Ishikawa (cell line): Measurements from ENCODE around the gene MACROD2.

Experiments
- CREB1 ChIP-seq: IDR thresholded peaks from 2 replicates; pipeline ENCODE4 v1.6.1; 2012; ENCODE audit warnings: low read depth
- MAX ChIP-seq: IDR thresholded peaks from 2 replicates; pipeline ENCODE4 v1.6.1; 2012
- RAD21 ChIP-seq: IDR thresholded peaks from 2 replicates; pipeline ENCODE4 v1.6.1; 2012; ENCODE audit warnings: low read depth
- TCF12 ChIP-seq: IDR thresholded peaks from 2 replicates; pipeline ENCODE4 v1.6.1; 2012; ENCODE audit warnings: low read depth
- TEAD4 ChIP-seq: IDR thresholded peaks from 2 replicates; pipeline ENCODE4 v1.6.1; 2012
- USF1 ChIP-seq: IDR thresholded peaks from 2 replicates; pipeline ENCODE4 v1.6.1; 2012

DNA sequence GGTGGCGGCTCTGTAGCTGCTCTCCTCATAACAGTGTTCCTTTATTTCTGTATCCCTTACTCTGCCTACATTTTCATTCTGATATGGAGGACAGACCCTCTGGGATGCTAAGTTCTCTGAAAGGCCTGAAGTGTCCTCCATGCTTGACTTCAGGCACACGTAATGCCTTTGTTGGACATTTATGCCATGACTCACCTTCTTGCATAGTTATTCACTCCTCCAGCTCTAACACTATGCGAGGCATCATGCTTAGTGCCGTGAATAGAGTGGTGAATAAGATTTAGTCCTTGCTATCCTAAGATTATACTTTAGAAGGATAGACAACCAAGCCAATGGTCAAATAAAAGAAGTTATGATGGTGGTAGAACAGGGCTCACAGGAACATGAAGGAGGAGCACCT, 1103.0 kb downstream of the MACROD2 start:
- TF ChIP-seq USF1 = no peak
- TF ChIP-seq TEAD4 = no peak
- no peak for TF ChIP-seq TCF12
- TF ChIP-seq MAX = no peak
- no peak for TF ChIP-seq RAD21
- TF ChIP-seq CREB1 = no peak
